Ovary (tissue), 9 donors: ENCODE results near the gene KISS1. TPM values are rescaled to one million over a fixed set of nuclear protein-coding genes. Genes with fewer than 3 reads are reported as not detected.

Experiments used
- DNase-seq, 5 donors: peaks; one replicate each; pipeline ENCODE4 v3.0.0-alpha.2; 2019 to 2020
- H3K27ac ChIP-seq, 2 donors: fragments of 200-600 bp; one replicate each; pipeline versions ENCODE4 v1.5.1 to v1.8.0; 2019 to 2022
- H3K27me3 ChIP-seq: fragments of 200-600 bp; one replicate; pipeline ENCODE4 v1.8.0; 2022
- H3K36me3 ChIP-seq: fragments of 200-600 bp; sonication (generic); one replicate; pipeline ENCODE4 v1.5.1; 2019
- H3K4me1 ChIP-seq: one replicate; pipeline ENCODE4 v1.8.1; 2013; ENCODE audit warnings: mild to moderate bottlenecking, moderate library complexity; ENCODE audit not compliant: insufficient read depth
- H3K4me3 ChIP-seq: fragments of 200-600 bp; sonication (generic); one replicate; pipeline ENCODE4 v1.5.1; 2017
- H3K9me3 ChIP-seq, 2 donors: fragments of 200-600 bp in 1 of 2; sonication (generic) in 1 of 2; one replicate each; pipeline versions ENCODE4 v1.5.1 to v1.8.1; 2013 to 2019; ENCODE audit warnings: mild to moderate bottlenecking in 1 of 2, moderate library complexity in 1 of 2
- EP300 ChIP-seq: sonication (generic); formaldehyde crosslinking; IDR thresholded peaks from one replicate; pipeline ENCODE4 v1.6.1; 2017; ENCODE audit warnings: antibody characterized with exemption
- POLR2A ChIP-seq: fragments of 450-650 bp; IDR thresholded peaks from one replicate; pipeline ENCODE4 v1.6.1; 2017; ENCODE audit warnings: antibody characterized with exemption, mild to moderate bottlenecking, moderate library complexity
- WGBS, 3 donors: extraction: QIAGEN DNeasy Blood & Tissue Kit in 1 of 3; methylation state at CpG; one replicate each; pipeline versions ENCODE4 v1.1.5 to v1.1.7; 2013 to 2017; 5-methylcytosine and 5-hydroxymethylcytosine counted together
- intact Hi-C, 4 donors: fragments of 100-400 bp; cut with DNase I; formaldehyde crosslinking; loops; one replicate each; pipeline versions ENCODE4 v1.11.0 to v1.15.1; 2022 to 2023
- polyA plus RNA-seq, 2 donors: library from polyadenylated mRNA; stranded (reverse); fragments of 200-250 nt in 1 of 2; fragments of 350-450 nt in 1 of 2; fragmentation: Illumina TruSeq in 1 of 2; extraction: RNeasy Lipid Tissue Mini Kit (QIAGEN cat#74804) in 1 of 2; gene quantifications; one replicate each; pipeline ENCODE4 v1.2.3, GENCODE V29; 2013 to 2014
- total RNA-seq, 7 donors: library from RNA; depleted of rRNA in 2 of 7; stranded (reverse); fragments of >200 nt in 2 of 7; fragmentation: NEBNext Ultra II Directional in 3 of 7; extraction: Animal tissue kit (Norgen Biotek cat#: 25700) in 3 of 7; gene quantifications; one replicate each; pipeline versions ENCODE4 v1.1.0 to v1.2.4, GENCODE V29; 2016 to 2023
- TF ChIP-seq, protein P1 (sequence below), 3 donors: fragments of 450-650 bp in 2 of 3; fragments of 200-600 bp in 1 of 3; IDR thresholded peaks; one replicate each; pipeline versions ENCODE4 v1.5.1 to v1.8.0; 2016 to 2022; ENCODE audit warnings: antibody characterized with exemption in 3 of 3, mild to moderate bottlenecking in 1 of 3
- donor health status: DM: no; HTN: no; CAD: no; lungs with moderate emphysema.
- donor health status: DM: no; HTN: no; CAD: no.
- donor health status: Bipolar disorder and iron deficiency.
- donor health status: DM: yes; HTN: yes; CAD: no.
- donor health status: DM: no; HTN: no; CAD: no.
- donor health status: DM: yes; HTN: yes; CAD: no.

KISS1 gene
- total and polyA plus RNA-seq, 9 donors: 0.35 TPM; not detected in 8

DNA sequence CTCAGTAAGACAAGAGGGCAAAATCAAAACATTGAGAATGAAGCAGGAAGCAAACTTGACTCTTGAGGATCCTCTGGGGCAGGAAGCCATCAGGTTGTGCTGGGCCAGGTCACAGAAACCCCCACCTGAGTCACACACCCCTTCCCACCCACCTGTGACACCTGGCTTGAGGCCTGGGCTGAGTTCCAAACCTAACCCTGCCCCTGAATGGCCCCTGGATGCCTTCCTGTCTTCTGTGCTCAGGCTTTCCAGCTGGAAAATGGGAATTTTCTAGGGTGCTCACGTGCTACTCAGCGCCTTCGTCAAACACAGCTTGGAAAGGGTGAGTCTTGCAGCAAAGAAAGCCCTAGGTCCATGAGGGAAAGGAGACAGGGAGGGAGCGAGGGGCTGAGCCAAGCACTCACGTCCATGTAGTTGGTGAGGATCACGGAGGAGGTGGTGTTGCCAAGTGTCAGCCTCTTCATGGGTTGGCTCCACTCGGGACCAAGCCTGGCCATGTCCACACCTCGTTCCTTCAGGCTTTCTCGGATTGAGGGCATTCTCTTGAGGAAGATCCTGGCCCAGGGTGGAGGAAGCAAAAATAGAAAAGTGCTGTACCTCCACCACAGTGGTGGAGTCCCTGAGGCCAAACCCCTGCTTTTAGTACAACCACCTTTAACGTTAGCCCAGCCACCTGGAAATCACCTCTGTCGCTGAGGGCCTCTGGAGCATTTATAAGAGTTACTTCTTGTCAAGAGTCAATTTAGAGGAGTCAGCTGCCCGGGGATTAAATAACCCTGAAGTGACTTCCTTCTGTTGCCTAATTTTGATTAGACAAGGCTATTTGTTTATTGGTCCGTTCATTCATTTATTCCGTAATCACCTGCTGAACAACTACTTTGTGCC, 34.4 kb downstream of the KISS1 start:
- H3K9me3 ChIP-seq: no peaks in the 10 kb centered on the region

GRCh38 chr1:204157962-204158361, 38.3 kb downstream of the KISS1 start:
- DNase-seq: no peak
- intact Hi-C loops: no loop called here
- no peak for TF ChIP-seq POLR2A
- TF ChIP-seq EP300: no peak
- TF ChIP-seq, protein P1, sequence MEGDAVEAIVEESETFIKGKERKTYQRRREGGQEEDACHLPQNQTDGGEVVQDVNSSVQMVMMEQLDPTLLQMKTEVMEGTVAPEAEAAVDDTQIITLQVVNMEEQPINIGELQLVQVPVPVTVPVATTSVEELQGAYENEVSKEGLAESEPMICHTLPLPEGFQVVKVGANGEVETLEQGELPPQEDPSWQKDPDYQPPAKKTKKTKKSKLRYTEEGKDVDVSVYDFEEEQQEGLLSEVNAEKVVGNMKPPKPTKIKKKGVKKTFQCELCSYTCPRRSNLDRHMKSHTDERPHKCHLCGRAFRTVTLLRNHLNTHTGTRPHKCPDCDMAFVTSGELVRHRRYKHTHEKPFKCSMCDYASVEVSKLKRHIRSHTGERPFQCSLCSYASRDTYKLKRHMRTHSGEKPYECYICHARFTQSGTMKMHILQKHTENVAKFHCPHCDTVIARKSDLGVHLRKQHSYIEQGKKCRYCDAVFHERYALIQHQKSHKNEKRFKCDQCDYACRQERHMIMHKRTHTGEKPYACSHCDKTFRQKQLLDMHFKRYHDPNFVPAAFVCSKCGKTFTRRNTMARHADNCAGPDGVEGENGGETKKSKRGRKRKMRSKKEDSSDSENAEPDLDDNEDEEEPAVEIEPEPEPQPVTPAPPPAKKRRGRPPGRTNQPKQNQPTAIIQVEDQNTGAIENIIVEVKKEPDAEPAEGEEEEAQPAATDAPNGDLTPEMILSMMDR (IDR thresholded peaks at IDR 0.05): no peak
- Histone ChIP-seq H3K9me3 (no peaks in the 10 kb centered on the region), H3K27me3 (no peaks in the 10 kb centered on the region), H3K36me3 (no peaks in the 10 kb centered on the region), H3K27ac (no peak overlapping the region), H3K4me3 (no peak overlapping the region), H3K4me1 (no peaks in the 10 kb centered on the region)
- WGBS, 3 donors: 48 to 61% (median 48%) methylated on average over 6 of the region's 6 CpGs

More for the DNA sequence above, 34.4 kb downstream of the KISS1 start:
- no peak for DNase-seq
- 50 to 61% (median 59%) methylated on average over 14 of the region's 14 CpGs for WGBS, 3 donors
- Histone ChIP-seq H3K27me3 (no peaks in the 10 kb centered on the region), H3K4me1 (no peaks in the 10 kb centered on the region), H3K27ac (no peak overlapping the region), H3K36me3 (no peaks in the 10 kb centered on the region), H3K4me3 (no peak overlapping the region)
- intact Hi-C loops: loop anchor here (2.0 to 10.0 kb wide), 4 partner anchors 45 to 333 kb away; partner anchors contain the start of gene PIK3C2B (in 1 of the 4)
- TF ChIP-seq POLR2A: no peak
- TF ChIP-seq, protein P1 (IDR thresholded peaks at IDR 0.05): no peak
- TF ChIP-seq EP300: no peak

- 90 to 96% (median 90%) methylated on average over 10 of the region's 10 CpGs for WGBS, 3 donors
- H3K36me3 ChIP-seq: no peaks in the 10 kb centered on the region
- H3K27ac ChIP-seq: no peak overlapping the region
- DNase-seq: peak in 1 of 5 donors; percentile 19
- no peak overlapping the region for H3K4me3 ChIP-seq
- H3K4me1 ChIP-seq: peaks cover 6% of the 10 kb centered on the region
- intact Hi-C loops: no loop called here
- TF ChIP-seq, protein P1 (IDR thresholded peaks at IDR 0.05): no peak
- TF ChIP-seq EP300 (no peak), POLR2A (no peak)
- H3K27me3 ChIP-seq: no peaks in the 10 kb centered on the region
- no peaks in the 10 kb centered on the region for H3K9me3 ChIP-seq
These were observed 40.4 kb downstream of the KISS1 start for GRCh38 chr1:204155881-204156280.

DNA sequence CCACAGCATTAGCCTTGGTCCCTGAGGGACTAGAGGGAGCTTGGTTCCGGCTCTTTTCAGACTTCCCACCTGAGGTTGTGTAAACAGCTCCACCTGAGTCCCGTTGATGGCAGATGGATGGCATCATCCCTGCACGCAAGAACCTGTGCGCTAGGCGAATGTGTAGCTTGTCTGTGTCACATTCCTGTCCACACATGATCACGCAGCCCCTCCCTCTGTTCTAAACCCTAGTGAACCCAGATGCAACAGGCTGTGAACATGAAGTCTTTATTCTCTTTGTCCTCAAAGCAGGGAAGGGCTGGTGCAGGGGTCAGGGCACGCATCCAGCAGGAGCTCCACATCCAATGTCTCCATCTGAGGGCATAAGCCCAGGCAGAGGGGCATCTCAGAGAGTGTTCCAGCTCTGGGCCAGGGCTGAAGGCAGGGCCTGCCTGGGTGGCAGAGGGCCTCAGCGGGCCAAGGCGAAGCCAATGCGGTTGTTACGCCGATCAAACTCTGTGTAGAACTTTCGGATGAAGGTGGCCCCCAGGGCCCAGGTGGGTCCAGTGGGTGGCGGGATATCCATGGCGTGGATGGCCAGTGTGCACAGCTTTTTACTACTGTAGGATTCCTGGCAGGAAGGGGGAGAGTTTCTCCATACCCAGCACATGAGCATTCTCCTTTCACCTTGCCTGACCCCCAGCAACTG, 41.6 kb downstream of the KISS1 start:
- Histone ChIP-seq H3K4me3 (no peak overlapping the region), H3K36me3 (no peaks in the 10 kb centered on the region), H3K27me3 (no peaks in the 10 kb centered on the region), H3K9me3 (no peaks in the 10 kb centered on the region), H3K4me1 (peaks cover 10% of the 10 kb centered on the region), H3K27ac (no peak overlapping the region)
- WGBS, 3 donors: 91 to 92% (median 92%) methylated on average over 15 of the region's 15 CpGs
- intact Hi-C loops: no loop called here
- TF ChIP-seq EP300: no peak
- no peak for TF ChIP-seq POLR2A
- TF ChIP-seq, protein P1 (IDR thresholded peaks at IDR 0.05): no peak
- DNase-seq: peak in 1 of 5 donors; percentile 12
